Measurements from ENCODE around the gene TBC1D22A. TPM values are rescaled to one million over a fixed set of nuclear protein-coding genes. Genes with fewer than 3 reads are reported as not detected.
A peak's percentile ranks its signal among the peaks of the same experiment; 100 is the strongest.

Gene TBC1D22A
- total RNA-seq, 3 donors from 2014 or later: 35.6 to 51.9 (median 41.8) TPM

- peaks cover 18% of the 10 kb centered on the region for H3K4me1 ChIP-seq (ENCODE audit: low read depth)
These were observed 5.0 kb downstream of the TBC1D22A start for GRCh38 chr22:46767249-46767985.

GRCh38 chr22:46769191-46769675, 6.8 kb downstream of the TBC1D22A start:
- Histone ChIP-seq H3K4me1 (ENCODE audit: low read depth) (peaks cover 15% of the 10 kb centered on the region), H3K4me3 (no peak overlapping the region), H3K36me3 (ENCODE audit: low read depth) (no peaks in the 10 kb centered on the region), H3K9me3 (no peaks in the 10 kb centered on the region)
- TF ChIP-seq CTCF (IDR thresholded peaks at IDR 0.05): no peak
- intact Hi-C loops (cut with DNase I, micrococcal nuclease): no loop called here
- ATAC-seq (peak; percentile 14), DNase-seq (peak; percentile 14 to 66 (median 35))

More at GRCh38 chr22:46767249-46767985, 5.0 kb downstream of the TBC1D22A start:
- Histone ChIP-seq H3K9me3 (no peaks in the 10 kb centered on the region), H3K36me3 (ENCODE audit: low read depth) (no peaks in the 10 kb centered on the region), H3K4me3 (no peak overlapping the region)
- TF ChIP-seq CTCF (IDR thresholded peaks at IDR 0.05): no peak
- DNase-seq (peak in 1 of 3 donors; percentile 24), ATAC-seq (no peak)
- intact Hi-C loops (cut with DNase I, micrococcal nuclease): no loop called here

- no peak for ATAC-seq
- peak in 1 of 3 donors; percentile 47 for DNase-seq
- H3K4me1 ChIP-seq (ENCODE audit: low read depth): peaks cover 15% of the 10 kb centered on the region
- no peaks in the 10 kb centered on the region for H3K9me3 ChIP-seq
- no peak overlapping the region for H3K4me3 ChIP-seq
- H3K36me3 ChIP-seq (ENCODE audit: low read depth): no peaks in the 10 kb centered on the region
- TF ChIP-seq CTCF (IDR thresholded peaks at IDR 0.05): no peak
- intact Hi-C loops (cut with DNase I, micrococcal nuclease): no loop called here
These were observed 7.3 kb downstream of the TBC1D22A start for GRCh38 chr22:46769706-46770105.

- Histone ChIP-seq H3K4me1 (ENCODE audit: low read depth) (peaks cover 15% of the 10 kb centered on the region), H3K4me3 (no peak overlapping the region), H3K9me3 (no peaks in the 10 kb centered on the region), H3K36me3 (ENCODE audit: low read depth) (no peaks in the 10 kb centered on the region)
- DNase-seq (peak in 2 of 3 donors; percentile 8 to 53), ATAC-seq (no peak)
- intact Hi-C loops (cut with DNase I, micrococcal nuclease): no loop called here
- no peak for TF ChIP-seq CTCF (IDR thresholded peaks at IDR 0.05)
These were observed 7.7 kb downstream of the TBC1D22A start for GRCh38 chr22:46770151-46770641.

- Histone ChIP-seq H3K4me3 (no peak overlapping the region), H3K4me1 (ENCODE audit: low read depth) (peaks cover 20% of the 10 kb centered on the region), H3K9me3 (no peaks in the 10 kb centered on the region), H3K36me3 (ENCODE audit: low read depth) (no peaks in the 10 kb centered on the region)
- DNase-seq (peak in 2 of 3 donors; percentile 30 to 54), ATAC-seq (no peak)
- TF ChIP-seq CTCF (IDR thresholded peaks at IDR 0.05): no peak
- intact Hi-C loops (cut with DNase I, micrococcal nuclease): no loop called here
These were observed 8.3 kb downstream of the TBC1D22A start for GRCh38 chr22:46770726-46771125.
